B cell (primary cell): ENCODE measurements around the gene RFX4. TPM values are rescaled to one million over a fixed set of nuclear protein-coding genes. Genes with fewer than 3 reads are reported as not detected.

Experiments
- ATAC-seq: fragments of 200-7000 bp; cut with Tn5 transposase; one replicate; pipeline ENCODE4 v1.10.0; 2021; ENCODE audit warnings: low read depth, mild to moderate bottlenecking, moderate number of reproducible peaks, moderate library complexity
- CTCF ChIA-PET: fragments of 350-600 bp; sonication (Branson Sonifier 250); formaldehyde crosslinking; loops from one replicate; lab custom pipeline; 2021; ENCODE audit warnings: antibody characterized with exemption, inconsistent platforms; lab: Charles Lee
- POLR2A ChIA-PET: fragments of 350-600 bp; sonication (Branson Sonifier 250); formaldehyde crosslinking; loops from one replicate; lab custom pipeline; 2021; ENCODE audit warnings: antibody characterized with exemption; lab: Charles Lee
- DNase-seq: peaks from one replicate; pipeline ENCODE4 v3.0.0; 2013
- H2AFZ ChIP-seq: 2 replicates; pipeline ENCODE4 v1.6.1; 2012; ENCODE audit warnings: mild to moderate bottlenecking, low read depth, low read length; ENCODE audit not compliant: insufficient read depth, poor library complexity, severe bottlenecking
- H3K27ac ChIP-seq, 2 donors: 1 replicate in 1 of 2; 2 replicates in 1 of 2; pipeline ENCODE4 v1.5.1; 2012 to 2013; ENCODE audit warnings: low read length in 2 of 2, mild to moderate bottlenecking in 2 of 2, moderate library complexity in 1 of 2
- H3K27me3 ChIP-seq, 4 experiments: fragments of 200-600 bp in 1 of 4; sonication (generic) in 1 of 4; replicated peaks in 1 of 4; 1 replicate in 2 of 4; 2 replicates in 2 of 4; pipeline versions ENCODE4 v1.6.1 to v1.7.0; 2013 to 2016; ENCODE audit warnings: low read length in 3 of 4, mild to moderate bottlenecking in 2 of 4, mixed read lengths in 1 of 4, moderate library complexity in 1 of 4; ENCODE audit not compliant: insufficient read depth in 4 of 4, control insufficient read depth in 3 of 4; ENCODE audit errors: control extremely low read depth in 1 of 4
- H3K36me3 ChIP-seq, 2 experiments: replicated peaks in 1 of 2; 1 replicate in 1 of 2; 2 replicates in 1 of 2; pipeline versions ENCODE4 v1.6.1 to v1.7.1; 2013; ENCODE audit warnings: low read length in 1 of 2; ENCODE audit not compliant: insufficient read depth in 2 of 2, control insufficient read depth in 1 of 2; ENCODE audit errors: control extremely low read depth in 1 of 2, extremely low read depth in 1 of 2
- H3K4me1 ChIP-seq, 2 donors: fragments of 200-600 bp in 1 of 2; sonication (generic) in 1 of 2; 1 replicate in 1 of 2; 2 replicates in 1 of 2; pipeline versions ENCODE4 v1.5.1 to v1.6.1; 2013 to 2017; ENCODE audit warnings: low read length in 2 of 2; ENCODE audit not compliant: control insufficient read depth in 2 of 2, insufficient read depth in 2 of 2
- H3K4me2 ChIP-seq: replicated peaks from 2 replicates; pipeline ENCODE3; 2012; ENCODE audit warnings: mild to moderate bottlenecking, low read depth, low read length; ENCODE audit not compliant: poor library complexity, severe bottlenecking
- H3K4me3 ChIP-seq, 5 experiments: fragments of 200-600 bp in 1 of 5; sonication (generic) in 1 of 5; 1 replicate in 3 of 5; 2 replicates in 2 of 5; pipeline versions ENCODE4 v1.5.1 to v1.7.0; 2011 to 2016; ENCODE audit warnings: low read length in 4 of 5, mild to moderate bottlenecking in 4 of 5, low read depth in 2 of 5, control low read depth in 1 of 5, moderate library complexity in 1 of 5; ENCODE audit not compliant: insufficient read depth in 1 of 5; ENCODE audit errors: control extremely low read depth in 1 of 5, extremely low read depth in 1 of 5
- H3K79me2 ChIP-seq: fragments of 200-600 bp; sonication (generic); one replicate; pipeline ENCODE4 v1.6.0; 2016; ENCODE audit warnings: low read length; ENCODE audit not compliant: control insufficient read depth, insufficient read depth
- H3K9ac ChIP-seq: fragments of 200-600 bp; sonication (generic); 2 replicates; pipeline ENCODE4 v1.6.1; 2017; ENCODE audit warnings: mild to moderate bottlenecking, low read length, moderate library complexity
- H3K9me3 ChIP-seq, 3 donors: one replicate each; pipeline versions ENCODE4 v1.6.1 to v1.7.1; 2013; ENCODE audit warnings: low read length in 2 of 3; ENCODE audit not compliant: control insufficient read depth in 2 of 3, insufficient read depth in 1 of 3; ENCODE audit errors: control extremely low read depth in 1 of 3
- H4K20me1 ChIP-seq: 2 replicates; pipeline ENCODE4 v1.6.0; 2012; ENCODE audit warnings: mild to moderate bottlenecking, low read length; ENCODE audit not compliant: insufficient read depth, control insufficient read depth, poor library complexity, severe bottlenecking
- H3K27ac Mint-ChIP-seq: one replicate; pipeline ENCODE4 v1.8.0; 2021; ENCODE audit warnings: mixed read lengths
- H3K27me3 Mint-ChIP-seq: one replicate; pipeline ENCODE4 v1.8.0; 2021; ENCODE audit warnings: mixed read lengths
- H3K4me1 Mint-ChIP-seq: one replicate; pipeline ENCODE4 v1.8.0; 2021; ENCODE audit warnings: mixed read lengths
- H3K4me3 Mint-ChIP-seq: one replicate; pipeline ENCODE4 v1.8.0; 2021; ENCODE audit warnings: mixed read lengths
- H3K9me3 Mint-ChIP-seq: one replicate; pipeline ENCODE4 v1.8.0; 2022; ENCODE audit warnings: mixed read lengths; ENCODE audit not compliant: insufficient read depth
- CTCF ChIP-seq: fragments of 200-600 bp; IDR thresholded peaks from one replicate; pipeline ENCODE4 v1.8.0; 2022; ENCODE audit warnings: antibody characterized with exemption, mild to moderate bottlenecking
- EZH2 ChIP-seq: IDR thresholded peaks from 2 replicates; pipeline ENCODE4 v1.6.1; 2012; ENCODE audit warnings: borderline replicate concordance, low read depth, mild to moderate bottlenecking, moderate library complexity, low read length; ENCODE audit not compliant: insufficient read depth, poor library complexity, severe bottlenecking
- WGBS: methylation state at CpG from one replicate; pipeline ENCODE4 v1.1.5; 2013; ENCODE audit warnings: missing lambda C conversion rate; ENCODE audit not compliant: insufficient coverage; 5-methylcytosine and 5-hydroxymethylcytosine counted together
- intact Hi-C: fragments of 100-400 bp; cut with micrococcal nuclease; formaldehyde crosslinking; loops from one replicate; pipeline ENCODE4 v1.10.0; 2022
- polyA plus RNA-seq: library from polyadenylated mRNA; depleted of rRNA; stranded (reverse); fragments of >200 nt; gene quantifications from 2 replicates; pipeline ENCODE4 v1.2.3, GENCODE V29; 2012
- total RNA-seq, 2 donors: library from RNA; stranded (reverse); fragments of 120-200 nt in 1 of 2; gene quantifications; 1 replicate in 1 of 2; 2 replicates in 1 of 2; pipeline versions ENCODE4 v1.2.3 to v1.2.4, GENCODE V29; 2013 to 2022

RFX4 gene
- total and polyA plus RNA-seq, 2 donors (not counting 1 experiment from before 2014, with no cell fraction given), result not detected

- H3K9me3 Mint-ChIP-seq, result no peaks in the 10 kb centered on the region
- ATAC-seq, result no peak
- H3K27ac Mint-ChIP-seq, result no peak overlapping the region
- Histone ChIP-seq H4K20me1 (no peaks in the 10 kb centered on the region), H3K9ac (no peak overlapping the region), H3K9me3 (no peaks in the 10 kb centered on the region), H3K79me2 (no peaks in the 10 kb centered on the region), H3K36me3 (no peaks in the 10 kb centered on the region), H3K4me1 (no peaks in the 10 kb centered on the region), H3K27ac (no peak overlapping the region), H3K27me3 (peaks cover 0 to 11% (median 2%) of the 10 kb centered on the region in 4 experiments), H3K4me3 (no peak overlapping the region), H3K4me2 (no peak overlapping the region), H2AFZ (no peak overlapping the region)
- POLR2A ChIA-PET, result no interaction called here
- TF ChIP-seq EZH2 (no peak), CTCF (no peak)
- no peak overlapping the region for H3K4me3 Mint-ChIP-seq
- no peak for DNase-seq
- CTCF ChIA-PET, result no interaction called here
- intact Hi-C loops, result no loop called here
- 69% methylated on average over 2 of the region's 9 CpGs for WGBS
- peaks cover 36% of the 10 kb centered on the region for H3K27me3 Mint-ChIP-seq
- H3K4me1 Mint-ChIP-seq, result no peaks in the 10 kb centered on the region
Observed at GRCh38 chr12:106767954-106768822, 185.4 kb downstream of the RFX4 start.

GRCh38 chr12:106769078-106769477 is 186.3 kb downstream of the RFX4 start:
- Mint-ChIP-seq H3K27ac (no peak overlapping the region), H3K27me3 (peaks cover 36% of the 10 kb centered on the region), H3K4me1 (peaks cover 5% of the 10 kb centered on the region), H3K4me3 (no peak overlapping the region), H3K9me3 (no peaks in the 10 kb centered on the region)
- no peak for DNase-seq
- Histone ChIP-seq H3K9me3 (peaks cover 0 to 4% (median 0%) of the 10 kb centered on the region in 3 donors), H3K79me2 (no peaks in the 10 kb centered on the region), H3K4me3 (no peak overlapping the region), H3K36me3 (no peaks in the 10 kb centered on the region), H4K20me1 (no peaks in the 10 kb centered on the region), H3K4me2 (no peak overlapping the region), H3K27me3 (peaks cover 0 to 14% (median 2%) of the 10 kb centered on the region in 4 experiments), H3K9ac (no peak overlapping the region), H2AFZ (no peak overlapping the region), H3K4me1 (peaks cover 4 to 5% of the 10 kb centered on the region in 2 donors), H3K27ac (no peak overlapping the region)
- ChIA-PET CTCF (no interaction called here), POLR2A (no interaction called here)
- ATAC-seq, result no peak
- intact Hi-C loops, result no loop called here
- WGBS, result no CpG with 5 or more reads among the region's 5 CpGs
- TF ChIP-seq CTCF (no peak), EZH2 (no peak)
